Measurements from ENCODE around the gene CDCA4. TPM values are rescaled to one million over a fixed set of nuclear protein-coding genes. Genes with fewer than 3 reads are reported as not detected.
A peak's percentile ranks its signal among the peaks of the same experiment; 100 is the strongest.
"Not testable (repeated sequence)": the region's sequence is repeated elsewhere in the genome, so short reads cannot be mapped to it uniquely, and the experiment has no call there.

Gene CDCA4
- total RNA-seq, 1 donor from 2014 or later, result 32.3 TPM

GRCh38 chr14:105042813-105043212, 21.9 kb upstream of the CDCA4 start:
- no peaks in the 10 kb centered on the region for H3K9me3 Mint-ChIP-seq
- no peak overlapping the region for H3K27ac Mint-ChIP-seq
- TF ChIP-seq CTCF (IDR thresholded peaks at IDR 0.05; ENCODE audit: unreplicated experiment), result no peak
- H3K27me3 Mint-ChIP-seq (ENCODE audit: low read depth), result peaks cover 20% of the 10 kb centered on the region
- no peak for DNase-seq (ENCODE audit: low spot score in 2 of 2, unreplicated experiment in 2 of 2)
- peaks cover 9% of the 10 kb centered on the region for H3K4me1 Mint-ChIP-seq
- H3K4me3 Mint-ChIP-seq, result no peak overlapping the region
- H3K36me3 Mint-ChIP-seq, result no peaks in the 10 kb centered on the region

- no peaks in the 10 kb centered on the region for H3K9me3 Mint-ChIP-seq
- no peak overlapping the region for H3K4me3 Mint-ChIP-seq
- H3K27ac Mint-ChIP-seq, result no peak overlapping the region
- H3K36me3 Mint-ChIP-seq, result no peaks in the 10 kb centered on the region
- DNase-seq (ENCODE audit: low spot score in 2 of 2, unreplicated experiment in 2 of 2), result no peak
- no peak for TF ChIP-seq CTCF (IDR thresholded peaks at IDR 0.05; ENCODE audit: unreplicated experiment)
- peaks cover 20% of the 10 kb centered on the region for H3K27me3 Mint-ChIP-seq (ENCODE audit: low read depth)
- H3K4me1 Mint-ChIP-seq, result peaks cover 9% of the 10 kb centered on the region
These were observed 21.2 kb upstream of the CDCA4 start for GRCh38 chr14:105041841-105042765.

- peaks cover 16% of the 10 kb centered on the region for H3K27me3 Mint-ChIP-seq (ENCODE audit: low read depth)
- no peak for TF ChIP-seq CTCF (IDR thresholded peaks at IDR 0.05; ENCODE audit: unreplicated experiment)
These were observed 18.7 kb upstream of the CDCA4 start for GRCh38 chr14:105039458-105040205.

GRCh38 chr14:105035616-105036015, 14.7 kb upstream of the CDCA4 start:
- not testable (repeated sequence) for DNase-seq (ENCODE audit: low spot score in 2 of 2, unreplicated experiment in 2 of 2); H3K27ac Mint-ChIP-seq; H3K9me3 Mint-ChIP-seq; H3K4me3 Mint-ChIP-seq; H3K36me3 Mint-ChIP-seq
- Mint-ChIP-seq H3K27me3 (ENCODE audit: low read depth) (peaks cover 20% of the 10 kb centered on the region), H3K4me1 (peaks cover 19% of the 10 kb centered on the region)

More at GRCh38 chr14:105039458-105040205, 18.7 kb upstream of the CDCA4 start:
- Mint-ChIP-seq H3K36me3 (no peaks in the 10 kb centered on the region), H3K9me3 (no peaks in the 10 kb centered on the region), H3K4me1 (peaks cover 7% of the 10 kb centered on the region), H3K27ac (peak overlapping the region; percentile 5), H3K4me3 (no peak overlapping the region)
- DNase-seq (ENCODE audit: low spot score in 2 of 2, unreplicated experiment in 2 of 2), result no peak

GRCh38 chr14:105034315-105035039, 13.6 kb upstream of the CDCA4 start:
- Mint-ChIP-seq H3K27me3 (ENCODE audit: low read depth) (peaks cover 20% of the 10 kb centered on the region), H3K9me3 (no peaks in the 10 kb centered on the region), H3K4me1 (peaks cover 18% of the 10 kb centered on the region), H3K4me3 (peak overlapping the region; percentile 79), H3K36me3 (no peaks in the 10 kb centered on the region), H3K27ac (no peak overlapping the region)
- DNase-seq (ENCODE audit: low spot score in 2 of 2, unreplicated experiment in 2 of 2), result no peak
- no peak for TF ChIP-seq CTCF (IDR thresholded peaks at IDR 0.05; ENCODE audit: unreplicated experiment)

- peak overlapping the region; percentile 90 for H3K27ac Mint-ChIP-seq
- peak overlapping the region; percentile 79 for H3K4me3 Mint-ChIP-seq
- DNase-seq (ENCODE audit: low spot score in 2 of 2, unreplicated experiment in 2 of 2); H3K36me3 Mint-ChIP-seq; H3K9me3 Mint-ChIP-seq: not testable (repeated sequence)
- peaks cover 21% of the 10 kb centered on the region for H3K27me3 Mint-ChIP-seq (ENCODE audit: low read depth)
- peaks cover 12% of the 10 kb centered on the region for H3K4me1 Mint-ChIP-seq
These were observed 12.6 kb upstream of the CDCA4 start for GRCh38 chr14:105033412-105033900.

- Mint-ChIP-seq H3K4me1 (peaks cover 15% of the 10 kb centered on the region), H3K27me3 (ENCODE audit: low read depth) (peaks cover 21% of the 10 kb centered on the region)
These were observed 11.6 kb upstream of the CDCA4 start for GRCh38 chr14:105032451-105032901.

More at GRCh38 chr14:105032451-105032901, 11.6 kb upstream of the CDCA4 start:
- DNase-seq (ENCODE audit: low spot score in 2 of 2, unreplicated experiment in 2 of 2); H3K36me3 Mint-ChIP-seq; H3K9me3 Mint-ChIP-seq: not testable (repeated sequence)
- Mint-ChIP-seq H3K27ac (peak overlapping the region; percentile 90), H3K4me3 (peak overlapping the region; percentile 79)
